Colonic mucosa (tissue), 4 donors: ENCODE measurements around the gene C10orf120. TPM values are rescaled to one million over a fixed set of nuclear protein-coding genes. Genes with fewer than 3 reads are reported as not detected.

Experiments
- DNase-seq: peaks from one replicate; pipeline ENCODE4 v3.0.0-alpha.2; 2020
- H3K27ac ChIP-seq: fragments of 200-600 bp; one replicate; pipeline ENCODE4 v1.8.0; 2021
- H3K27me3 ChIP-seq: fragments of 200-600 bp; one replicate; pipeline ENCODE4 v1.8.0; 2021
- H3K36me3 ChIP-seq: fragments of 200-600 bp; one replicate; pipeline ENCODE4 v1.8.0; 2021
- H3K4me1 ChIP-seq: fragments of 200-600 bp; one replicate; pipeline ENCODE4 v1.8.0; 2021; ENCODE audit warnings: mild to moderate bottlenecking
- H3K4me3 ChIP-seq: fragments of 200-600 bp; one replicate; pipeline ENCODE4 v1.8.0; 2021
- H3K9ac ChIP-seq, 2 donors: one replicate each; pipeline ENCODE4 v1.7.0; 2013; ENCODE audit warnings: control low read depth in 2 of 2, low read depth in 2 of 2, low read length in 2 of 2
- H3K9me3 ChIP-seq: fragments of 200-600 bp; one replicate; pipeline ENCODE4 v1.8.0; 2021
- CTCF ChIP-seq: fragments of 200-600 bp; IDR thresholded peaks from one replicate; pipeline ENCODE4 v1.8.0; 2022; ENCODE audit warnings: antibody characterized with exemption, mild to moderate bottlenecking
- intact Hi-C: fragments of 100-400 bp; cut with DNase I; formaldehyde crosslinking; loops from one replicate; pipeline ENCODE4 v1.14.1; 2022
- total RNA-seq, 2 donors: library from RNA; stranded (reverse); fragmentation: NEBNext Ultra II Directional in 1 of 2; extraction: Animal tissue kit (Norgen Biotek cat#: 25700) in 1 of 2; gene quantifications; one replicate each; pipeline ENCODE4 v1.2.1, GENCODE V29; 2021
- donor health status: healthy.
- donor health status: DM: no; HTN: no; CAD: no.
- donor health status: DM: no; HTN: no; CAD: no.

The C10orf120 gene
- total RNA-seq, 2 donors from 2014 or later, result not detected

GRCh38 chr10:122692744-122693143 is 6.9 kb downstream of the C10orf120 start:
- H3K9me3 ChIP-seq, result no peaks in the 10 kb centered on the region
- no peak for TF ChIP-seq CTCF
- intact Hi-C loops, result no loop called here
- H3K27ac ChIP-seq, result no peak overlapping the region
- no peak for DNase-seq
- no peak overlapping the region for H3K4me3 ChIP-seq
- H3K27me3 ChIP-seq, result no peaks in the 10 kb centered on the region
- H3K9ac ChIP-seq, result no peak overlapping the region
- H3K36me3 ChIP-seq, result no peaks in the 10 kb centered on the region
- no peaks in the 10 kb centered on the region for H3K4me1 ChIP-seq

DNA sequence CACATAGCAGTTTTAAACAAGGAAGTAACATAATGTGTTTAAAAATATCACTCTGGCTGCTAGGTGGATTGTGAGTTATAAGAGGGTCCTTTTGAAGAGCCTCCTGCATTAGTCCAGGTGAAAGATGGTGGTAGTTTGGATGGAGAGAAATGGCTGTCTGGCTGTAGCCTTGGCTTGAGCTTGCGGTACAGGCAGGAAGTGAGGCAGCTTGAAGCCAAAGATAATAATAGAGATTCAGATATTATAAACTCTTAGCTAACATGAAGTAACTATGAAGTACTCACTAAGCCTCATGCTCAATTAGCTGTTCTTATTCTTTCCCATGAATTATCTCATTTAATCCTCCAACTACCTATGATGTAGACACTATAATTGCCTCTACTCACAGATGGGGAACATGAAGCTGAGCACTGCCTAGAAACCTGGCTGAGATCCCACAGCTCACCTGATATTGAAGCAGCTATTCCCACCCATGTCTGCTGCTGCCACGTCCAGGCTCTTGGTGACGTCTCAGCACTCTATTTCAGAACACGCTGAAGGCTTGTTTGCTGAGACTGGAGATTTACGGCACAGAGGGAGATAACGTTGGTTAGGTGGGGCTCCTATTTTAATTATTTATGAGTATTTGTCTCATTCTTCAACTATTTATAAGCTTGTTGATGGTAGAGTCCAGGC is 10.4 kb downstream of the C10orf120 start:
- intact Hi-C loops, result no loop called here
- Histone ChIP-seq H3K27ac (no peak overlapping the region), H3K4me1 (no peaks in the 10 kb centered on the region), H3K36me3 (no peaks in the 10 kb centered on the region), H3K9ac (no peak overlapping the region), H3K9me3 (no peaks in the 10 kb centered on the region), H3K27me3 (no peaks in the 10 kb centered on the region), H3K4me3 (no peak overlapping the region)
- TF ChIP-seq CTCF, result no peak
- DNase-seq, result no peak

- Histone ChIP-seq H3K27ac (no peak overlapping the region), H3K27me3 (no peaks in the 10 kb centered on the region), H3K4me3 (no peak overlapping the region), H3K36me3 (no peaks in the 10 kb centered on the region), H3K9ac (no peak overlapping the region), H3K4me1 (no peaks in the 10 kb centered on the region), H3K9me3 (no peaks in the 10 kb centered on the region)
- intact Hi-C loops, result no loop called here
- TF ChIP-seq CTCF, result no peak
- no peak for DNase-seq
These were observed 11.2 kb downstream of the C10orf120 start for GRCh38 chr10:122688293-122688989.

DNA sequence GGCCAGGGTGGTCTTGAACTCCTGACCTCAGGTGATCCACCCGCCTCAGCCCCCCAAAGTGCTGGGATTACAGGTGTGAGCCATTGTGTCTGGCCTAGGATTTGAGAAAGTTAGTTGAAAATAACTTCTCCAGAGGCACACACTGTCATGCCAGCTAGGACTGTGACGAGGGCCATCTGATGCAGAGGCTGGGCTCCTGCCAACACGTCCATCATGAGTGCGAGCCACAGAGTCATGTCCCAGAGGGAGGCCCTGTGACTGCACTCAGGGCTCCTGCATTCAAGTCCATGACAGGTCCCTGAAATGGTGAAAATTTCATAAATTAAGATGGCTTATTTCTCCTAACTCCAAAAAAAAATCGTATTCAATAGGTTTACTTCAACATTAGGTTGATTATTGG is 17.1 kb downstream of the C10orf120 start:
- no peak overlapping the region for H3K4me3 ChIP-seq
- no peak for TF ChIP-seq CTCF
- H3K27me3 ChIP-seq, result no peaks in the 10 kb centered on the region
- intact Hi-C loops, result no loop called here
- H3K9me3 ChIP-seq, result no peaks in the 10 kb centered on the region
- H3K9ac ChIP-seq, result no peak overlapping the region
- no peak for DNase-seq
- no peaks in the 10 kb centered on the region for H3K4me1 ChIP-seq
- no peak overlapping the region for H3K27ac ChIP-seq
- no peaks in the 10 kb centered on the region for H3K36me3 ChIP-seq

DNA sequence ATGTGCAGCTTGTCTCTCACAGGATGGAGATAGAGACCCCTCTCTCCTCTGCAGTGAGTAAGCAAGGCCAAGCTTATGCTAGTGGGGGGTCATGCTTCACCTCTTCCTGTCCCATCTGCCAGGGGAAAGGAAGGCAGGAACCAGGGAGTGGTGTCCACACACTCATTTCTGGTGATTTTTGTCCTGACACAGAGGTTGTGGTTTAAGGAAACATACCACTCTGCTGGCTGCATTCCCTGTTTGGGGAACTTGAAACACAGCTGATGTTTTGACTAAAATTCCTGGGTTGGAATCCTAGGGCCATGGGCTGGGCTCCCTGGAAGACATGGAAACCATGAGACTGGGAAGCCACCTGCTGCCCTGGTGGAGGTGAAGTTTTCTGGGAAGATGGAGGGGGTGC is 21.4 kb downstream of the C10orf120 start:
- no peak for TF ChIP-seq CTCF
- H3K9ac ChIP-seq, result no peak overlapping the region

More for the DNA sequence above, 21.4 kb downstream of the C10orf120 start:
- Histone ChIP-seq H3K27ac (no peak overlapping the region), H3K27me3 (no peaks in the 10 kb centered on the region), H3K36me3 (no peaks in the 10 kb centered on the region), H3K9me3 (no peaks in the 10 kb centered on the region), H3K4me3 (no peak overlapping the region), H3K4me1 (no peaks in the 10 kb centered on the region)
- intact Hi-C loops, result no loop called here
- DNase-seq, result no peak
